AG04449 (cell line): ENCODE results near the gene GIPR.

ENCODE experiments used
- CTCF ChIA-PET: fragments of 350-600 bp; formaldehyde crosslinking; extraction: SDS; loops from one replicate; lab custom pipeline; 2021; ENCODE audit warnings: antibody characterized with exemption; lab: Yijun Ruan, JAX
- POLR2A ChIA-PET: fragments of 400-600, 350-600 bp; formaldehyde crosslinking; extraction: SDS; loops from one replicate; lab custom pipeline; 2020; ENCODE audit warnings: antibody characterized with exemption, inconsistent platforms; lab: Yijun Ruan, JAX
- DNase-seq: peaks from one replicate; pipeline ENCODE4 v3.0.0-alpha.2; 2010; ENCODE audit warnings: low read depth, low spot score
- H3K4me3 ChIP-seq: 2 replicates; pipeline ENCODE4 v1.5.1; 2011; ENCODE audit warnings: low read depth, mild to moderate bottlenecking, control low read depth, low read length
- TF ChIP-seq, protein P1 (sequence below): IDR thresholded peaks from one replicate; pipeline ENCODE4 v1.5.1; 2011; ENCODE audit warnings: mild to moderate bottlenecking, moderate library complexity, low read length, control low read depth, inconsistent platforms; ENCODE audit not compliant: insufficient read depth; ENCODE audit errors: missing control alignments

Gene GIPR

DNA sequence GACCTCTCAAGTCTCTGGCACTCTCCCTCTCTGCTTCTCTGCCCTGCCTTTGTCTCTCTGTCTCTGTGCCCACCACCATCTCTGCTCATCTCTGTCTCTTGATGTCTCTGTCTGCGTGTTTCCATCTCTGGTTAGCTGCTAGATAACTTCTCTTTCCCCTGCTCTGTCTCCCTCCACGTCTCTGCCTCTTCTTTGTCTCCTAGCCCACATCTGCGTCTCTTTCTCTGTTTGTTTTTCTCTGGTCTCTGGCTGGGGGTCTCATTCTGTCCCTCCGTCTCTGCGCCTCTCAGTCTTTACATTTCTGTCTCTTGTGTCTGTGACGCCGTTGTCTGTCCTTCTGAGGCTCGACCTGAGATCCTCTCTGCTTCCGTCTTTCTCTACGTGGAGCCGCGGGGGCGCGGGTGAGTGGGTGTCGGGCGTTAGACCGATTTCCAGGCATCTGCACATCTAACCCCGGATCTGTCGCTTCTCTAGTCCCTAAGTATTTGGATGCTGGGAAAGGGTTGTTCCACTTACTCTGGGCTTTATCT lies 386 bp downstream of the GIPR start:
- POLR2A ChIA-PET = interaction anchor here (1.0 kb wide), 1 partner anchor 26 kb away, joined by 3 read pairs; no protein-coding TSS in a partner anchor
- DNase-seq = no peak
- CTCF ChIA-PET = interaction anchor here (0.9 to 3.7 kb wide), 5 partner anchors 10 to 26 kb away, joined by 3 to 25 read pairs (median 5); partner anchors contain the start of gene QPCTL
- TF ChIP-seq, protein P1, sequence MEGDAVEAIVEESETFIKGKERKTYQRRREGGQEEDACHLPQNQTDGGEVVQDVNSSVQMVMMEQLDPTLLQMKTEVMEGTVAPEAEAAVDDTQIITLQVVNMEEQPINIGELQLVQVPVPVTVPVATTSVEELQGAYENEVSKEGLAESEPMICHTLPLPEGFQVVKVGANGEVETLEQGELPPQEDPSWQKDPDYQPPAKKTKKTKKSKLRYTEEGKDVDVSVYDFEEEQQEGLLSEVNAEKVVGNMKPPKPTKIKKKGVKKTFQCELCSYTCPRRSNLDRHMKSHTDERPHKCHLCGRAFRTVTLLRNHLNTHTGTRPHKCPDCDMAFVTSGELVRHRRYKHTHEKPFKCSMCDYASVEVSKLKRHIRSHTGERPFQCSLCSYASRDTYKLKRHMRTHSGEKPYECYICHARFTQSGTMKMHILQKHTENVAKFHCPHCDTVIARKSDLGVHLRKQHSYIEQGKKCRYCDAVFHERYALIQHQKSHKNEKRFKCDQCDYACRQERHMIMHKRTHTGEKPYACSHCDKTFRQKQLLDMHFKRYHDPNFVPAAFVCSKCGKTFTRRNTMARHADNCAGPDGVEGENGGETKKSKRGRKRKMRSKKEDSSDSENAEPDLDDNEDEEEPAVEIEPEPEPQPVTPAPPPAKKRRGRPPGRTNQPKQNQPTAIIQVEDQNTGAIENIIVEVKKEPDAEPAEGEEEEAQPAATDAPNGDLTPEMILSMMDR = no peak
- H3K4me3 ChIP-seq = peak overlapping the region; percentile 59

DNA sequence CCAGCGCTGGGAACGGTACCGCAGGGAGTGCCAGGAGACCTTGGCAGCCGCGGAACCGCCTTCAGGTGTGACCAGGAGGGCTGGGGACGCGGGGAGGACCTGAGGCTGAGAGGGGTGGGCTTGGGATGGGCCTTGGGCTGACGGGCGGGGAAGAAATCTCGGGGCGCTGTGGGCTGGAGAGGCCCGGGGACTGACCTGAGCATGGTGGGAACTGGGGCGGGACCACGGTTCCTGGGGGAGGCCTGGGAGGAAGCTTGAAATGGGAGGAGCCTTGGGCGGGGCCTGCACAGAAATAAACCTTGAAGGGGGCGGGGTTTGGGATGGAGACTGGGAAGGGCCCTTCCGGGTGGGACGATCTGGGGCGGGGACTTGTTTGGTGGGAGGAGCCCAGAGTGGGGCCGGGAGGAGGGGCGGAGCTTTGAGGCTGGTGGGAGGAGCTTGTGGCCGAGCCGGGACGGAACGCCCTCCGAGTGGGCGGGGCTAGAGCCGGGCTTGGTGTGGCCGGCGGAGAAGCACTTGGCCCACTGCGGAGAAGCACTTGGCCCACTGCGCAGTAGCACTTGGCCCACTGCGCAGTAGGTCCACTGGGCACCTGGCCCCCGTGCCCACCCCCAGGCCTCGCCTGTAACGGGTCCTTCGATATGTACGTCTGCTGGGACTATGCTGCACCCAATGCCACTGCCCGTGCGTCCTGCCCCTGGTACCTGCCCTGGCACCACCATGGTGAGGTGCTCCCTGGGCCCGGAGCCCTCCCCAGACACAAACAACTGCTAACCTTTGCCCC lies 2.8 kb downstream of the GIPR start:
- no peak for DNase-seq
- H3K4me3 ChIP-seq = no peak overlapping the region; the same call in 1 of the 2 replicates

DNA sequence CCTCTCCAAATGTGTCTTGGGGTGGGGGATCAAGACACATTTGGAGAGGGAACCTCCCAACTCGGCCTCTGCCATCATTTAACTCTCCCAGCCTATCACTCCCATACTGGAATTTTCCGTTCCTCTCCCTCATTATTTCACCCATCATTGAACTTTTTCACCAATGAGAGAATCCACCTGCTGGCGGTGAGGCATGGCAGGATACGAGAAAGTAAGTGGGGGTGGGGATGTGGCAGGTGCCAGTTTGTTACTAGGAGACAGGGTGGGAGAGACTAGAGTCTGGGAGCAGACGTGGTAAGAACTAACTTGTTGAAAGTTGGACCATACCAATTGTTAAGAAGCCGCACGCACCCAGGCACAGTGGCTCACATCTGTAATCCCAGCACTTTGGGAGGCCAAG lies 6.9 kb downstream of the GIPR start:
- H3K4me3 ChIP-seq = no peak overlapping the region
- TF ChIP-seq, protein P1 = no peak
- CTCF ChIA-PET = interaction anchor here (0.7 kb wide), 1 partner anchor 14 kb away, joined by 3 read pairs; no protein-coding TSS in a partner anchor
- POLR2A ChIA-PET = no interaction called here
- no peak for DNase-seq

More for the DNA sequence above, 2.8 kb downstream of the GIPR start:
- POLR2A ChIA-PET = no interaction called here
- CTCF ChIA-PET = interaction anchor here (1.4 to 2.5 kb wide), 2 partner anchors 10 to 28 kb away, joined by 4 to 18 read pairs; no protein-coding TSS in a partner anchor
- TF ChIP-seq, protein P1 = no peak

DNA sequence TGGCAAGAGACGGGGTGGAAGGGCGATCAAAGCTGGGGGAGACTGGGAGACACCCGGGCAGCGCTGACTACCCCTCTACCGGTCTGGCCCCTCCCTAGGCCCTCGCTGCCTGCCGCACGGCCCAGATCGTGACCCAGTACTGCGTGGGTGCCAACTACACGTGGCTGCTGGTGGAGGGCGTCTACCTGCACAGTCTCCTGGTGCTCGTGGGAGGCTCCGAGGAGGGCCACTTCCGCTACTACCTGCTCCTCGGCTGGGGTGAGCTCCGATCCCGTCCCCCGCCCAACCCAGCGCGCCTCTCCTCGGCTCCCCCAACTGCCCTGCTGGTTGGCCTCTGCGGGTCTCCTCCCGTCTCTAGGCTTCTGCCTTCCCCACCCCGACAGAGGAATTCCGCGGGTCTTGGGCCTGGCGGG lies 8.8 kb downstream of the GIPR start:
- peak overlapping the region; percentile 34 for H3K4me3 ChIP-seq
- CTCF ChIA-PET = interaction anchor here (1.0 to 9.8 kb wide), 3 partner anchors 15 to 191 kb away, joined by 4 to 122 read pairs (median 6); partner anchors contain the start of genes QPCTL and SNRPD2

DNA sequence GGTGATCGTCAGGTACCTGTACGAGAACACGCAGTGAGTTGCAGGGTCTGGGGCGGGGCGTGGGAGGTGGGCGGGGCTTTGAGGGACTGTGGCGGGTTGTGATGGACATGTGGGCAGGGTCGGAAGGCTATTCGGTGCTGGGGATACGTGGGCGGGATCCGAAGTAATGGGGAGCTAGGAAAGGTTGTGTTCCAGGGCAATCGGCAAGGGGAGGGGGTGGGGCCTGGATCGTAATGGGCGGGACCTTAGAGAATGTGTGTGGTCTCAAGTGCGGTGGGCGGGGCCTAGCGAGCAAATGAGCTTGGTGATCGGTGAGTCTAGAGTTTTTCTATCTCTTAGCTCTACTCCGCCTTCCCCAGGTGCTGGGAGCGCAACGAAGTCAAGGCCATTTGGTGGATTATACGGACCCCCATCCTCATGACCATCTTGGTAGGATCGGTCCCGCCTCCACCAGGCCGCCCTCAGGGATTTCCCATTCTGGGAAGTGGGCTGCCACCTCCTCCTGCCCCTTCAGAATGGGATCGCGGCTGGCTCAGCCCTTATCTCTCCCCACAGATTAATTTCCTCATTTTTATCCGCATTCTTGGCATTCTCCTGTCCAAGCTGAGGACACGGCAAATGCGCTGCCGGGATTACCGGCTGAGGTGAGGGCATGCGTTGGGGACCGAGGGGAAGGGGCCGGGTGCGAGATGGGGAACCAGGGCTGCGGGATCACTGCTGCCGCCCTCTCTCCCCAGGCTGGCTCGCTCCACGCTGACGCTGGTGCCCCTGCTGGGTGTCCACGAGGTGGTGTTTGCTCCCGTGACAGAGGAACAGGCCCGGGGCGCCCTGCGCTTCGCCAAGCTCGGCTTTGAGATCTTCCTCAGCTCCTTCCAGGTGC lies 9.6 kb downstream of the GIPR start:
- peak overlapping the region; percentile 34 for H3K4me3 ChIP-seq
- DNase-seq = no peak
- POLR2A ChIA-PET = interaction anchor here (0.6 kb wide), 1 partner anchor 12 kb away, joined by 5 read pairs; no protein-coding TSS in a partner anchor
- TF ChIP-seq, protein P1 = no peak
- CTCF ChIA-PET = interaction anchor here (0.9 to 9.8 kb wide), 5 partner anchors 8 to 238 kb away, joined by 3 to 122 read pairs (median 5); partner anchors contain the start of genes QPCTL and SNRPD2

More for the DNA sequence above, 8.8 kb downstream of the GIPR start:
- TF ChIP-seq, protein P1 = no peak
- POLR2A ChIA-PET = no interaction called here
- no peak for DNase-seq
